Vagina (tissue), 2 donors: ENCODE measurements around the gene ZNF536.

Experiments used
- POLR2A ChIP-seq, 2 donors: fragments of 450-650 bp; IDR thresholded peaks; one replicate each; pipeline ENCODE4 v1.6.1; 2017; ENCODE audit warnings: antibody characterized with exemption in 2 of 2, mild to moderate bottlenecking in 2 of 2, moderate library complexity in 2 of 2
- POLR2AphosphoS5 ChIP-seq, 2 donors: sonication (generic); formaldehyde crosslinking; IDR thresholded peaks; one replicate each; pipeline ENCODE4 v1.9.0; 2017; ENCODE audit warnings: antibody characterized with exemption in 2 of 2, mild to moderate bottlenecking in 2 of 2, low read depth in 1 of 2; ENCODE audit not compliant: insufficient read depth in 1 of 2

DNA sequence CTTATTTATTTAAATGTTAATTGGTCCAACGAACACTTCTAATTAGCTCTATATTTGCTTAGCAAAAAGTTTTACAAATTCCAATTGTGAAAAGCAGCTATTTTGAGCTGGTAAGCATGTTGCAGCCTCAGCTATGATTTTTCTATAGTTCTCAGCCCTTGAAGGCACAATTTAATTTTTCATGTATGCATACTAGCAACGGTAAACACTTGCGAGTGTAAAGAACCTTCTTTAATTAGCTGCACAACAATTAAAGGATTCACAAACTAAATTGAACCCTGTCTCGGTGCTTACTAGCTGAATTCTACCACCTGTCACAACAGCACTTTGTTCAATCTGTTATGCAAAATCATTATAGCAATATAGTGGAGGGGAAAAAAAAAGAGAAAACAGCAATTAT, 29.8 kb downstream of the ZNF536 start:
- TF ChIP-seq POLR2A (IDR thresholded peaks at IDR 0.05): no peak
- no peak for TF ChIP-seq POLR2AphosphoS5 (IDR thresholded peaks at IDR 0.05; ENCODE audit: insufficient read depth in 1 of 2, low read depth in 1 of 2)
